Mucosa of stomach (tissue), 1 donor: ENCODE data around the gene POU6F1.
"Not testable (repeated sequence)": the region's sequence is repeated elsewhere in the genome, so short reads cannot be mapped to it uniquely, and the experiment has no call there.

Source experiments
- H3K27me3 ChIP-seq: one replicate; pipeline ENCODE4 v1.7.0; 2013; ENCODE audit warnings: mild to moderate bottlenecking, low read length; ENCODE audit not compliant: control insufficient read depth, insufficient read depth
- H3K36me3 ChIP-seq: one replicate; pipeline ENCODE4 v1.7.0; 2013; ENCODE audit warnings: low read length; ENCODE audit not compliant: control insufficient read depth, insufficient read depth
- H3K4me1 ChIP-seq: one replicate; pipeline ENCODE4 v1.7.0; 2013; ENCODE audit warnings: mild to moderate bottlenecking, low read length; ENCODE audit not compliant: control insufficient read depth, insufficient read depth
- H3K4me3 ChIP-seq: one replicate; pipeline ENCODE4 v1.7.0; 2013; ENCODE audit warnings: low read length
- H3K9ac ChIP-seq: one replicate; pipeline ENCODE4 v1.7.0; 2013; ENCODE audit warnings: mild to moderate bottlenecking, low read length, moderate library complexity
- H3K9me3 ChIP-seq: one replicate; pipeline ENCODE4 v1.7.0; 2013; ENCODE audit warnings: mild to moderate bottlenecking, low read length, moderate library complexity; ENCODE audit not compliant: control insufficient read depth
- donor health status: Pancreatic carcinoma.

POU6F1 gene, protein sequence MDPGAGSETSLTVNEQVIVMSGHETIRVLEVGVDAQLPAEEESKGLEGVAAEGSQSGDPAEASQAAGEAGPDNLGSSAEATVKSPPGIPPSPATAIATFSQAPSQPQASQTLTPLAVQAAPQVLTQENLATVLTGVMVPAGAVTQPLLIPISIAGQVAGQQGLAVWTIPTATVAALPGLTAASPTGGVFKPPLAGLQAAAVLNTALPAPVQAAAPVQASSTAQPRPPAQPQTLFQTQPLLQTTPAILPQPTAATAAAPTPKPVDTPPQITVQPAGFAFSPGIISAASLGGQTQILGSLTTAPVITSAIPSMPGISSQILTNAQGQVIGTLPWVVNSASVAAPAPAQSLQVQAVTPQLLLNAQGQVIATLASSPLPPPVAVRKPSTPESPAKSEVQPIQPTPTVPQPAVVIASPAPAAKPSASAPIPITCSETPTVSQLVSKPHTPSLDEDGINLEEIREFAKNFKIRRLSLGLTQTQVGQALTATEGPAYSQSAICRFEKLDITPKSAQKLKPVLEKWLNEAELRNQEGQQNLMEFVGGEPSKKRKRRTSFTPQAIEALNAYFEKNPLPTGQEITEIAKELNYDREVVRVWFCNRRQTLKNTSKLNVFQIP

DNA sequence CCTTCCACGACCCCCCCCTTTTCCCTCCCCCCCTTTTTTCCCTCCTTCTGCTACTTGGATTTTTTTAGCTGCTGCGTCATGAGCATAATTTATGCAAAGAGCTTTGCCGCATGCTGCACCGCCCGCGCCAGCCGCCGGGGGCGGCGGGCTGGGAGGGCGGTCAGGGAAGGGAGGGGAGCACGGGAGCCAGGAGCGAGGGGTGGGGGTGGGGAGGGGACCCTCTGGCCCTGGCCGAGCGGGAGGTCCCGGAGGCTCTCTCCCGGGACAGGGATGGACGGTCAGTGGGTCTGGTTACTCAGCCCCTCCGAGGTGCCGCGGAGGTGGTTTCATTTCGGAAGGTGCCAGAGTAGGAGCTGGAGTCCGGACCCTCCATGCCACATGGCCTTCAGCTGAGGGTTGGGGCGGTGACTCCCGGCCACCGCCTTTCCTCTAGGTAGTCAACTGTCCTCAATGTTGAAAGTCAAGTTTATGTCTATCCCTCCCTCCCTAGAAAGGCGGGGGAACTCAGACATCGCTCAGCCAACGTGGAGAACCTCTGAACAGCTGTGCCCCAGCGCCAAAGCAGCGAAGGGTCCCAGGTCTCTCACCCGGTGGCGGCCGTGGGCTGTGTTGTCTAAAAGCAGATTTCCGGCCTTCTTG, at the start of gene POU6F1:
POU6F1 (minus strand) TSS at position 95 of the 639 bp plus-strand sequence. CDS start 11,226 bp downstream, outside the sequence.
- H3K4me3 ChIP-seq = peak within 1 kb of the TSS; percentile 97
- peak within 1 kb of the TSS; percentile 92 for H3K9ac ChIP-seq

DNA sequence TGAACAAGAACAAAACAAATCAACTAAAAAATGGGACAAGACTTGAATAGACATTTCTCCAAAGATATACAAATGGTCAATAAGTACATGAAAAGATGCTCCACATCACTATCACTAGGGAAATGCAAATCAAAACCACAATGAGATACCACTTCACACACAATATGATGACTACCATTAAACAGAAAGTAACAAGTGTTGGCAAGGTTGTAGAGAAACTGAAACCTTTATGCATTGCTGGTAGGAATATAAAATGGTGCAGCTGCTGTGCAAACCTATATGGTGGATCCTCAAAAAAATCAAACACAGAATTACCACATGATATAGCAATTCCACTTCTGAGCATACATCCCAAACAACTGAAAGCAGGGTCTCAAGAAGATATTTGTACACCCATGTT, 47.2 kb upstream of the POU6F1 start:
- no peaks in the 10 kb centered on the region for H3K9me3 ChIP-seq
- no peaks in the 10 kb centered on the region for H3K27me3 ChIP-seq
- H3K4me1 ChIP-seq = peaks cover 6% of the 10 kb centered on the region
- H3K36me3 ChIP-seq = no peaks in the 10 kb centered on the region
- H3K4me3 ChIP-seq = no peak overlapping the region
- no peak overlapping the region for H3K9ac ChIP-seq

More for the DNA sequence above, at the start of gene POU6F1:
- Histone ChIP-seq H3K36me3 (no peaks in the 10 kb centered on the region), H3K4me1 (peaks cover 14% of the 10 kb centered on the region), H3K9me3 (no peaks in the 10 kb centered on the region), H3K27me3 (no peaks in the 10 kb centered on the region)

DNA sequence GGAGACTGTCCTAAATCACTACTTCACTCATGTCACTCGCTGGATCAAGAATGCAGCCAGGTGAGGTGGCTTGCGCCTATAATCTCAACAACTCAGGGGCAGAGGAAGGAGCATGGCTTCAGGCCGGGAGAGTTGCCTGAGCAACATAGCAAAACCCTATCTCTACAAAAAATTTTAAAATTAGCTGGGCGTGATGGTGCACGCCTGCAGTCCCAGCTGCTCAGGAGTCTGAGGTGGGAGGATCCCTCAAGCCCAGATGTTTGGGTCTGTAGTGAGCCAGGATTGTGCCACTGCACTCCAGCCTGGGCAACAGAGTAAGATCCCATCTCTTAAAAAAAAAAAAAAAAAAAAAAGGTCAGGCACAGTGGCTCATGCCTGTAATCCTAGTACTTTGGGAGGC, 46.4 kb upstream of the POU6F1 start:
- H3K27me3 ChIP-seq = no peaks in the 10 kb centered on the region
- H3K9me3 ChIP-seq = no peaks in the 10 kb centered on the region
- no peaks in the 10 kb centered on the region for H3K36me3 ChIP-seq
- peaks cover 6% of the 10 kb centered on the region for H3K4me1 ChIP-seq
- H3K4me3 ChIP-seq = no peak overlapping the region
- no peak overlapping the region for H3K9ac ChIP-seq

DNA sequence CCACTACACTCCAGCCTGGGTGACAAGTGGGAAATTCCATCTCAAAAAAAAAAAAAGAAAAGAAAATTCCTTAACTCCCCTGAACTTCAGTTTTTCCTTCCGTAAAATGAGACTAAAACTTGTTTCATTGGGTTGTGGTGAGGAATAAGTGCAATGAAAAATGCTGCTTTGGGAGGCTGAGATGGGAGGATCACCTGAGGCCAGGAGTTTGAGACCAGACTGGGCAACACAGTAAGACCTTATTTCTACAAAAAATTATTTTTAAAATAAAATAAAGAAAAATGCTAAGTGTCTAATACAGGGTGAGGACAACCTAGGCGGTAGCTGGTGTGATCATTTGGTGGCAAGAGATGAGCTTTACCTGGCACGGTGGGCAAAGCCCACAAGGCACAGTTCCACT, 45.5 kb upstream of the POU6F1 start:
- Histone ChIP-seq H3K4me3 (no peak overlapping the region), H3K27me3 (no peaks in the 10 kb centered on the region), H3K4me1 (peaks cover 6% of the 10 kb centered on the region), H3K36me3 (no peaks in the 10 kb centered on the region), H3K9me3 (no peaks in the 10 kb centered on the region), H3K9ac (no peak overlapping the region)

DNA sequence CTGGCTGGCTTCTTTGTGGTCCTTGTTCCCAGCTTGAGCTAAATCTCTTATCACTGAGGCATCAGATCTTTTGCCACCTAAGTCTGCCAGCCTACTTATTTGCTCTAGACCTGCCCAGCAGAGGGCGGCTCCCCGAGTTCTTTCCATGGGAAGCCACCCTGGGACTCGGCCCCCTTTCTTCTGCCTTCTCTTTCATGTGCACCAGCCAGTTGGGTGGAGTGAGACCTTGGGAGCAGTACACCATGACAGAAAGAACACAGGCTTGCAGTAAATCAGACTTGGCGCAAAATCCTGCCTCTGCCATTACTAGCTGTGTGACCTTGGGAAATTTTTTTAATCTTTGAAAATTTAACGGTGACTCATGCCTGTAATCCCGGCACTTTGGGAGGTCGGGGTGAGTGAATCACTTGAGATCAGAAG, 44.9 kb upstream of the POU6F1 start:
- H3K4me3 ChIP-seq = no peak overlapping the region
- no peaks in the 10 kb centered on the region for H3K36me3 ChIP-seq
- no peak overlapping the region for H3K9ac ChIP-seq
- H3K4me1 ChIP-seq = peaks cover 6% of the 10 kb centered on the region
- no peaks in the 10 kb centered on the region for H3K9me3 ChIP-seq
- no peaks in the 10 kb centered on the region for H3K27me3 ChIP-seq

DNA sequence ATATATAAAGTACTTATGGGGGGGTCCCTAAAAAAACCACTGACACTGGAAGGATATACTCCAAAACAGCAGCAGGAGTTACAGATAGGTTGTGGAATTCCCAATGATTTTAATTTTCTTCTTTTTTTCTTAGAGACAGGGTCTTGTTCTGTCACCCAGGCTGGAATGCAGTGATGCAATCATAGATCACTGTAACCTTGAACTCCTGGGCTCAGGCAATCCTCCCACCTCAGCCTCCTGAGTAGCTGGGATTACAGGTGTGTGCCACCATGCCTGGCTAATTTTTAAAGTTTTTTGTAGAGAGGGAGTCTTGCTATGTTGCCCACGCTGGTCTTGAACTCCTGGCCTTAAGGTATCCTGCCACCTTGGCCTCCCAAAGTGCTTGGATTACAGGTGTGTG, 41.7 kb upstream of the POU6F1 start:
- H3K9ac ChIP-seq, H3K27me3 ChIP-seq, H3K4me1 ChIP-seq, H3K36me3 ChIP-seq, H3K9me3 ChIP-seq, H3K4me3 ChIP-seq: not testable (repeated sequence)

DNA sequence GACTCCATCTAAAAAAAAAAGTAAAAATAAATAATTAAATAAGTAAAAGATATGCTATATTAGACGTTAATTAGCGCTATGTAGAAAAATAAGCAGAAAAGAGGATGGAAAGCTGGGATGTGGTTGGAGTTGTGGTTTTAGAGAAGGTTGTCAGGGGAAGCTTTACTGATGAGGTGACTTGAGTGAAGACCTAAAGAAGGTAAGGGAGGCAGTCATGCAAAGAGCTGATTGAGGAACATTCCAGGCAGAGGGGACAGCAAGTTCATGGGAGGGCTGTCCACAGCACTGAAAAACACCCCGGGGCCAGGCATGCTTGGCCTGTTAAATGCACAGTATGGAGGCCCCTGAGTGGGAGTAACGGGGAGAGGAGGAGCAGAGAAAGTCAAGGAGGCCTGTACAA, 36.7 kb upstream of the POU6F1 start:
- H3K9me3 ChIP-seq = no peaks in the 10 kb centered on the region
- no peaks in the 10 kb centered on the region for H3K36me3 ChIP-seq
- no peaks in the 10 kb centered on the region for H3K27me3 ChIP-seq
- no peaks in the 10 kb centered on the region for H3K4me1 ChIP-seq
- no peak overlapping the region for H3K9ac ChIP-seq
- H3K4me3 ChIP-seq = no peak overlapping the region

DNA sequence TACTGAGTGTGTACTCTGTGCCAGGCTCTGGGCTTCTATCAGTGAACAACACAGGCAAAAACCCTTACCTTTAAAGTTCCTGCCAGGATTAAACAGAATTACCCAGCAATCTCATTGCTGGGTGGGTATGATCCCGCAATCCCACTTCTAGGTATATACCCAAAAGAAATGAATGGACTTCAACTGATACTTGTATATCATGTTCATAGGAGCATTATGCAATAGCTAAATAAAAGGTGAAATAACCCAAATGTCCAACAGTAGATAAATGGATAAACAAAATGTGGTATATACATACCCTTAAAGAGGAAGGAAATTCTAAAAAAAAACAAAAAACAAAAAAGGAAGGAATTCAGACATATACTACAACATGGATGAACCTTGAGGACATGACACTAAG, 35.4 kb upstream of the POU6F1 start:
- Histone ChIP-seq H3K36me3 (no peaks in the 10 kb centered on the region), H3K9me3 (no peaks in the 10 kb centered on the region), H3K4me3 (no peak overlapping the region), H3K4me1 (no peaks in the 10 kb centered on the region), H3K27me3 (no peaks in the 10 kb centered on the region), H3K9ac (no peak overlapping the region)

DNA sequence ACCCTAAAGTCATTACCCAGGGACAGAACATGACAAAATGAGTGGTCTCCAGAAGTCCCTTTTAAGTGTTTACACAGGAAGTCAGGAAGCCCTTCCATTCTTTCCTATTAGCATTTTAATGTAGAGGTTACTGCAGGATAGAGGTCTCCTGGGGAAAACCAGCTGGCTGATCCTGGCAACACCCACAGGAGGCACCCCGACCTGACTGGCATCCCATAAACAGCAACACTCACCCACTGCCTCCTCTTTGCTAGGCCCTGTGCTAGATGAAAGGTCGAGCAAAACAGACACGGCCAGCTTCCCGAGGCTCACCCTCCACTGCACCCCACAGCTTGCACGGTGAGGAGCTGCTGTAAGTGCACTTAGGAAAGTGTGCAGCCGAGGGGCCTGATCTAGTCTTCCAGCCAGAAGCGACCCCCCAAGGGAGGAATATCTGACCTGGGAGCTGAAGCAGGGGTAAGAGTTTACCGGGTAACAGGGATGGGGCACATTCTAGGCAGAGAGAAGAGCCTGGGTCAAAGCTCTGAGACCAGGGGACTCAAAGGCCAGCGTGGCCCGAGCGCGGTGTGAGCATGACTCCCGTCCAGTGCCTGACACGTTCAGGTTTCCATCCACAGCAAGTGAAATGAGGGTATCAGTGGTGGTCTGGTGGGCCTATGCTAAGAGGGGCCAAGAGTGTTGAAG, 29.8 kb upstream of the POU6F1 start:
- peaks cover 17% of the 10 kb centered on the region for H3K4me1 ChIP-seq
- no peaks in the 10 kb centered on the region for H3K27me3 ChIP-seq
- no peak overlapping the region for H3K4me3 ChIP-seq
- no peaks in the 10 kb centered on the region for H3K36me3 ChIP-seq
- H3K9ac ChIP-seq = no peak overlapping the region
- no peaks in the 10 kb centered on the region for H3K9me3 ChIP-seq

DNA sequence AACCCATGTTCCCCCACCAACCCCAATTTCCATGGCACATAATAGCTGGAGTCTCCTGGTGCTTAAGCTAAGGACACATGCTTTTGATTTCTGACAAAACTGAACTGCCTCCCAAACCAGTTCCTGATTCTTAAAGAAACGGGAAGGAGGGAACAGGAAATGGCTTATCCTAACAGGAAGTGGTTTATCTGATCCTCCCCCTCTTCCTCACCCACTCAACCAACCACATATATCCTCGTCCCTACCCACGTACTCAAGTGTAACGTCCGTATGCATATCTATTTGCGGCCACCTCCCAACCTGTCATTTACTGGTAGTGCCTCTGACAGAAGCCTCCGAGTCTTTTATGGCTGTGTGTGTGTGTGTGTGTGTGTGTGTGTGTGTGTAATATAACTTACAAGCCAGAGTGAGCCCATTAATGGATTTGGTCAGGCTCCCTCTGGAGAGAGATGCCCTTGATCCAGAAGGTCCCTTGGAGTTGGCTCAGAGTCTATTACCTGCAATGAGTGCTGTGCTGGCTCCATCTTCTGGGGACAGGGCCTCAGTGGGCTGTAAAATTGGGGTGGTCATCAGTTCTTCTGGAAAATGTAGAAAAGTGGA, 28.5 kb upstream of the POU6F1 start:
- Histone ChIP-seq H3K4me3 (no peak overlapping the region), H3K4me1 (peaks cover 17% of the 10 kb centered on the region), H3K36me3 (no peaks in the 10 kb centered on the region), H3K9ac (no peak overlapping the region), H3K27me3 (no peaks in the 10 kb centered on the region), H3K9me3 (no peaks in the 10 kb centered on the region)

DNA sequence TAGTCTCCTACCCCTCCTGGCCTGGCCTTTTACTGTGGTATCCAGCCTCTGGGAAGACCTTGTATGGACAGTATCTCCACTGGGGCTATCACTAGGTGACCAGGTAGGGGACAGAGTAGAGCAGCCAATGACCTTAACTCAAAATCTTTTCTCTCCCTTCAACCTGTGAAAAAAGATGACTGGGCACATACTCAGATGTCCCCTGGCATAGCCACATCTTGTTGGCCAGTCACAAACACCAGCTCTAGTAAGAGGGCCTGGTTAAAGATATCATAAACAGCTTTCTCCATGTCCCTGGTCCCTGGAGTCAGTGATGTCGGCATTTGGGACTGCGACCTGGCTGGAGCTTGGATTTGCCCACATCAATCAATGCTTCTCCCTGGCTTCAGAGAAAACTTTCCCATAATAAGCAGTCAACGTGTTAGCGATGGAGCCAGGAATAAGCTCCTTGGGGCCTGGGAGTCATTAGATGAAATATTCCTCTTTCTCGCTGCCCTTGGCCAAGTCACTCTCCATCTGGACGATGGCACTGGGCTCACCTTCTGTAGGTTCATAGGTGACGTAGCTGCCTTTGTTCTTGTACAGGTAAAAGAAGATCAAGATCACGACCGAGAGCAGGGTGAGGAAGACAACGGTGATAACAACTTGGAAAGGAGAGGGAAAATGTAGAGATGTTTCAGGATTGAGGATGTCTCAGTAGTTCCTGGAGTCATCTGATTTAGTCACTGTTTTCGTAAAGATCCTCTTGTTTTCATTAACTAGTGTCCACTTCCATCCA, 27.8 kb upstream of the POU6F1 start:
- H3K4me1 ChIP-seq = peaks cover 17% of the 10 kb centered on the region
- H3K36me3 ChIP-seq = no peaks in the 10 kb centered on the region
- no peaks in the 10 kb centered on the region for H3K27me3 ChIP-seq
- H3K9ac ChIP-seq = no peak overlapping the region
- no peak overlapping the region for H3K4me3 ChIP-seq
- no peaks in the 10 kb centered on the region for H3K9me3 ChIP-seq
